ENCODE data around the gene TSHZ3. TPM values are rescaled to one million over a fixed set of nuclear protein-coding genes. Genes with fewer than 3 reads are reported as not detected.

The TSHZ3 gene
- total and polyA plus RNA-seq, 2 of the 8 experiments (the other 6 are each of a cell fraction or from before 2014, with no cell fraction given) = 3.1 to 12.3 TPM

DNA sequence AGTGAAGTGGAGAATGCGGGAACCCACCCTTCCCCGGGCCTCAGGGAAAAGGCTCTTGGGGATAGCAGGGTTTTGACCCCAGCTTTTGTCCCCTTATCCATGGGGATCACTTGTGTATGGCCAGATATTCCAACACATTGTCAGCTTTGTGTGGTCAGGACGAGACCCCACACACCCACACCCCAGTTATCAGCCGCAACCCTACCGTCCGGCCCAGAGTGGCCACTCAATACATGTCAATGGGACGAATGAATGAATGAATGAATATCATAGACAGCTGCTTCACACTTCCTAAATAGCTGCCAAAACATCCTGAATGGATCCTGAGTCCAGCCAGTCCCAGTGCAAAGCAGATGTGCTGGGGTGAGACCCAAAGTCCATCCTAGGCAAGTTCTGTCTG lies 64.6 kb downstream of the TSHZ3 start:
- Histone ChIP-seq H2BK120ac (replicated peaks; ENCODE audit: low read depth, low read length) (no peak overlapping the region), H2AFZ (ENCODE audit: low read length) (no peak overlapping the region), H4K8ac (ENCODE audit: extremely low read depth, insufficient read depth, low read length) (no peak overlapping the region), H3K23me2 (ENCODE audit: low read depth, low read length) (no peaks in the 10 kb centered on the region), H3K4me3 (ENCODE audit: extremely low read depth in 1 of 4, insufficient read depth in 2 of 4, low read depth in 3 of 4, low read length in 4 of 4) (no peak overlapping the region), H4K20me1 (replicated peaks in 1 of 2; ENCODE audit: control insufficient read depth in 1 of 2, insufficient read depth in 2 of 2, low read length in 2 of 2) (no peaks in the 10 kb centered on the region), H3K9ac (replicated peaks in 1 of 4; ENCODE audit: extremely low read depth in 1 of 4, low read depth in 3 of 4, low read length in 3 of 4) (no peak overlapping the region), H3K79me1 (ENCODE audit: low read depth, low read length) (peaks cover 4% of the 10 kb centered on the region; the same call in 1 of the 2 replicates), H3K4ac (replicated peaks; ENCODE audit: insufficient read length, low read depth, low read length) (no peak overlapping the region), H3K23ac (ENCODE audit: insufficient read length) (no peak overlapping the region), H3K9me3 (ENCODE audit: insufficient read depth in 2 of 2, low read depth in 1 of 2, low read length in 1 of 2) (no peaks in the 10 kb centered on the region), H3K36me3 (ENCODE audit: control insufficient read depth in 2 of 4, insufficient read depth in 4 of 4, low read length in 3 of 4) (no peaks in the 10 kb centered on the region), H2BK20ac (ENCODE audit: low read length) (no peak overlapping the region), H3K56ac (replicated peaks; ENCODE audit: insufficient read length, low read depth, low read length) (no peak overlapping the region), H3K4me1 (replicated peaks in 1 of 4; ENCODE audit: control insufficient read depth in 3 of 4, insufficient read depth in 4 of 4, low read length in 3 of 4) (peaks cover 0 to 3% (median 0%) of the 10 kb centered on the region in 4 experiments; a peak in 1 of 7 replicates), H2BK5ac (ENCODE audit: low read depth, low read length) (no peak overlapping the region), H4K91ac (replicated peaks; ENCODE audit: insufficient read length, low read length) (no peak overlapping the region), H2BK12ac (ENCODE audit: low read depth, low read length) (no peak overlapping the region), H3K4me2 (ENCODE audit: insufficient read depth in 1 of 2, low read depth in 2 of 2, low read length in 2 of 2) (no peak overlapping the region), H3K14ac (ENCODE audit: insufficient read length) (no peak overlapping the region), H3K79me2 (ENCODE audit: control insufficient read depth in 1 of 2, insufficient read depth in 2 of 2, low read length in 2 of 2) (peaks cover 0 to 6% of the 10 kb centered on the region in 2 experiments; a peak in 1 of 4 replicates), H2BK15ac (ENCODE audit: low read length) (no peak overlapping the region), H4K5ac (ENCODE audit: insufficient read length, low read depth, low read length) (no peak overlapping the region), H3K18ac (ENCODE audit: extremely low read depth, low read length) (no peak overlapping the region), H3K27ac (ENCODE audit: low read depth, low read length) (no peak overlapping the region), H2AK5ac (ENCODE audit: low read depth, low read length) (no peak overlapping the region), H3K27me3 (replicated peaks in 1 of 4; ENCODE audit: control insufficient read depth in 3 of 4, extremely low read depth in 1 of 4, insufficient read depth in 3 of 4, low read length in 3 of 4) (no peaks in the 10 kb centered on the region)
- CTCF ChIA-PET (ENCODE audit: partially characterized antibody) = no interaction called here
- POLR2A ChIA-PET (ENCODE audit: partially characterized antibody) = no interaction called here
- no peak for DNase-seq (ENCODE audit: low read depth in 1 of 2, low spot score in 2 of 2)
- WGBS, 2 experiments (ENCODE audit: extremely low coverage in 1 of 2, insufficient coverage in 1 of 2, insufficient read length in 1 of 2, insufficient replicate concordance in 2 of 2, low coverage in 1 of 2, low lambda C conversion rate in 2 of 2, missing lambda C conversion rate in 1 of 2) = 94% methylated on average over 7 of the region's 7 CpGs; no CpG with 5 or more reads in 1 of the 2 experiments
- FAIRE-seq = no peak
- TF ChIP-seq CBX5 (IDR thresholded peaks at IDR 0.05; ENCODE audit: low read depth, low read length) = no peak
- TF ChIP-seq, protein P1, sequence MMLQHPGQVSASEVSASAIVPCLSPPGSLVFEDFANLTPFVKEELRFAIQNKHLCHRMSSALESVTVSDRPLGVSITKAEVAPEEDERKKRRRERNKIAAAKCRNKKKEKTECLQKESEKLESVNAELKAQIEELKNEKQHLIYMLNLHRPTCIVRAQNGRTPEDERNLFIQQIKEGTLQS (IDR thresholded peaks at IDR 0.05; ENCODE audit: insufficient read depth, low read depth, low read length) = no peak
- no peak for TF ChIP-seq CHD1 (IDR thresholded peaks at IDR 0.05; ENCODE audit: low read depth, low read length)
- no peak for TF ChIP-seq SUZ12 (IDR thresholded peaks at IDR 0.05; ENCODE audit: low read length)
- no peak for TF ChIP-seq EGR1 (IDR thresholded peaks at IDR 0.05; ENCODE audit: borderline replicate concordance, low read depth, low read length)
- no peak for TF ChIP-seq SRF (IDR thresholded peaks at IDR 0.05; ENCODE audit: low read depth, low read length)
- TF ChIP-seq, protein P2, sequence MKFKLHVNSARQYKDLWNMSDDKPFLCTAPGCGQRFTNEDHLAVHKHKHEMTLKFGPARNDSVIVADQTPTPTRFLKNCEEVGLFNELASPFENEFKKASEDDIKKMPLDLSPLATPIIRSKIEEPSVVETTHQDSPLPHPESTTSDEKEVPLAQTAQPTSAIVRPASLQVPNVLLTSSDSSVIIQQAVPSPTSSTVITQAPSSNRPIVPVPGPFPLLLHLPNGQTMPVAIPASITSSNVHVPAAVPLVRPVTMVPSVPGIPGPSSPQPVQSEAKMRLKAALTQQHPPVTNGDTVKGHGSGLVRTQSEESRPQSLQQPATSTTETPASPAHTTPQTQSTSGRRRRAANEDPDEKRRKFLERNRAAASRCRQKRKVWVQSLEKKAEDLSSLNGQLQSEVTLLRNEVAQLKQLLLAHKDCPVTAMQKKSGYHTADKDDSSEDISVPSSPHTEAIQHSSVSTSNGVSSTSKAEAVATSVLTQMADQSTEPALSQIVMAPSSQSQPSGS (IDR thresholded peaks at IDR 0.05; ENCODE audit: low read length) = no peak
- TF ChIP-seq RXRA (IDR thresholded peaks at IDR 0.05; ENCODE audit: insufficient read depth, low read depth, low read length) = no peak
- no peak for TF ChIP-seq TCF12 (IDR thresholded peaks at IDR 0.05; ENCODE audit: low read depth, low read length)
- TF ChIP-seq POLR2A (IDR thresholded peaks at IDR 0.05; ENCODE audit: control extremely low read depth in 1 of 2, low read depth in 2 of 2, low read length in 2 of 2) = no peak
- TF ChIP-seq CHD2 (IDR thresholded peaks at IDR 0.05; ENCODE audit: low read length) = no peak
- TF ChIP-seq RNF2 (IDR thresholded peaks at IDR 0.05; ENCODE audit: borderline replicate concordance, low read depth, low read length, missing control alignments, poor library complexity, severe bottlenecking) = no peak
- no peak for TF ChIP-seq NANOG (IDR thresholded peaks at IDR 0.05; ENCODE audit: insufficient read depth, low read depth, low read length, poor library complexity, severe bottlenecking)
